Measurements from ENCODE around the gene RNF133. TPM values are rescaled to one million over a fixed set of nuclear protein-coding genes. Genes with fewer than 3 reads are reported as not detected.

Gene RNF133
- total RNA-seq: 1 to 10 TPM; 1.1 to 5.0 (median 3.1) TPM

GRCh38 chr7:122699017-122699416, at the start of gene RNF133:
TSS of gene RNF133 (minus strand) at chr7:122699117. CDS start at chr7:122698918, 199 bp downstream.
- Histone ChIP-seq H3K4me3 (no peak within 1 kb of the TSS), H3K9me3 (no peaks in the 10 kb centered on the region), H3K4me1 (no peaks in the 10 kb centered on the region), H3K27me3 (no peaks in the 10 kb centered on the region), H3K27ac (no peak within 1 kb of the TSS), H3K36me3 (no peaks in the 10 kb centered on the region)
- no peak for DNase-seq
- TF ChIP-seq POLR2A (IDR thresholded peaks at IDR 0.05): no peak
- no peak for TF ChIP-seq CTCF (IDR thresholded peaks at IDR 0.05)

- TF ChIP-seq POLR2A (IDR thresholded peaks at IDR 0.05): no peak
- no peak for TF ChIP-seq CTCF (IDR thresholded peaks at IDR 0.05)
- Histone ChIP-seq H3K9me3 (no peaks in the 10 kb centered on the region), H3K4me1 (no peaks in the 10 kb centered on the region), H3K36me3 (no peaks in the 10 kb centered on the region), H3K27ac (no peak overlapping the region), H3K4me3 (no peak overlapping the region), H3K27me3 (no peaks in the 10 kb centered on the region)
- DNase-seq: no peak
These were observed 49.3 kb upstream of the RNF133 start for GRCh38 chr7:122748195-122748594.

- H3K9me3 ChIP-seq: no peaks in the 10 kb centered on the region
- H3K4me3 ChIP-seq: no peak overlapping the region
- TF ChIP-seq POLR2A (IDR thresholded peaks at IDR 0.05): no peak
- no peak for TF ChIP-seq CTCF (IDR thresholded peaks at IDR 0.05)
- no peaks in the 10 kb centered on the region for H3K36me3 ChIP-seq
- H3K27ac ChIP-seq: no peak overlapping the region
- no peaks in the 10 kb centered on the region for H3K27me3 ChIP-seq
- no peaks in the 10 kb centered on the region for H3K4me1 ChIP-seq
- DNase-seq: no peak
These were observed 48.0 kb upstream of the RNF133 start for GRCh38 chr7:122746948-122747347.

- H3K9me3 ChIP-seq: no peaks in the 10 kb centered on the region
- no peaks in the 10 kb centered on the region for H3K36me3 ChIP-seq
- no peak overlapping the region for H3K27ac ChIP-seq
- no peak for DNase-seq
- H3K27me3 ChIP-seq: no peaks in the 10 kb centered on the region
- no peak overlapping the region for H3K4me3 ChIP-seq
- TF ChIP-seq POLR2A (IDR thresholded peaks at IDR 0.05) (no peak), CTCF (IDR thresholded peaks at IDR 0.05) (no peak)
- H3K4me1 ChIP-seq: no peaks in the 10 kb centered on the region
These were observed 44.3 kb upstream of the RNF133 start for GRCh38 chr7:122743211-122743610.

GRCh38 chr7:122738947-122739346, 40.0 kb upstream of the RNF133 start:
- DNase-seq: no peak
- H3K27me3 ChIP-seq: no peaks in the 10 kb centered on the region
- no peak overlapping the region for H3K27ac ChIP-seq
- H3K4me1 ChIP-seq: no peaks in the 10 kb centered on the region
- H3K4me3 ChIP-seq: no peak overlapping the region
- H3K36me3 ChIP-seq: no peaks in the 10 kb centered on the region
- TF ChIP-seq POLR2A (IDR thresholded peaks at IDR 0.05) (no peak), CTCF (IDR thresholded peaks at IDR 0.05) (no peak)
- H3K9me3 ChIP-seq: no peaks in the 10 kb centered on the region

GRCh38 chr7:122736183-122736582, 37.3 kb upstream of the RNF133 start:
- no peaks in the 10 kb centered on the region for H3K9me3 ChIP-seq
- H3K36me3 ChIP-seq: no peaks in the 10 kb centered on the region
- TF ChIP-seq CTCF (IDR thresholded peaks at IDR 0.05): no peak
- TF ChIP-seq POLR2A (IDR thresholded peaks at IDR 0.05): no peak
- no peaks in the 10 kb centered on the region for H3K4me1 ChIP-seq
- no peak overlapping the region for H3K4me3 ChIP-seq
- no peak overlapping the region for H3K27ac ChIP-seq
- no peak for DNase-seq
- no peaks in the 10 kb centered on the region for H3K27me3 ChIP-seq
